Breast epithelium (tissue), 4 donors: ENCODE measurements around the gene IRF1. TPM values are rescaled to one million over a fixed set of nuclear protein-coding genes. Genes with fewer than 3 reads are reported as not detected.
A peak's percentile ranks its signal among the peaks of the same experiment; 100 is the strongest.

ENCODE experiments used
- DNase-seq, 2 donors: peaks; one replicate each; pipeline ENCODE4 v3.0.0-alpha.2; 2019; ENCODE audit warnings: low spot score in 2 of 2
- H3K27ac ChIP-seq, 2 donors: fragments of 200-600 bp; sonication (generic) in 1 of 2; one replicate each; pipeline ENCODE4 v1.5.1; 2016 to 2019; ENCODE audit warnings: mild to moderate bottlenecking in 1 of 2
- H3K27me3 ChIP-seq, 2 donors: fragments of 200-600 bp; sonication (generic) in 1 of 2; one replicate each; pipeline versions ENCODE4 v1.5.1 to v1.6.0; 2017 to 2019; ENCODE audit warnings: control low read depth in 1 of 2, mild to moderate bottlenecking in 1 of 2
- H3K36me3 ChIP-seq: fragments of 200-600 bp; one replicate; pipeline ENCODE4 v1.5.1; 2019
- H3K4me1 ChIP-seq, 2 donors: fragments of 200-600 bp; sonication (generic); one replicate each; pipeline ENCODE4 v1.5.1; 2016 to 2019; ENCODE audit warnings: control low read depth in 1 of 2
- H3K4me3 ChIP-seq, 3 donors: fragments of 200-600 bp; sonication (generic); 1 replicate in 2 of 3; 2 replicates in 1 of 3; pipeline ENCODE4 v1.5.1; 2016 to 2019; ENCODE audit warnings: mild to moderate bottlenecking in 3 of 3, moderate library complexity in 2 of 3
- H3K9me3 ChIP-seq, 2 donors: fragments of 200-600 bp; sonication (generic) in 1 of 2; one replicate each; pipeline ENCODE4 v1.5.1; 2016 to 2019; ENCODE audit warnings: control low read depth in 1 of 2
- POLR2A ChIP-seq: fragments of 450-650 bp; IDR thresholded peaks from one replicate; pipeline ENCODE4 v1.6.1; 2016; ENCODE audit warnings: antibody characterized with exemption, mild to moderate bottlenecking, moderate library complexity
- POLR2AphosphoS5 ChIP-seq, 3 donors: sonication (generic); formaldehyde crosslinking; IDR thresholded peaks; one replicate each; pipeline ENCODE4 v1.6.1; 2017; ENCODE audit warnings: antibody characterized with exemption in 3 of 3
- intact Hi-C: fragments of 100-400 bp; cut with DNase I; formaldehyde crosslinking; loops from one replicate; pipeline ENCODE4 v1.15.1; 2023; ENCODE audit warnings: low total_unique reads
- total RNA-seq, 3 donors: library from RNA; depleted of rRNA; stranded (reverse); fragments of >200 nt; gene quantifications; one replicate each; pipeline ENCODE4 v1.1.0, GENCODE V29; 2016
- TF ChIP-seq, protein P1 (sequence below), 3 donors: fragments of 450-650 bp; IDR thresholded peaks; one replicate each; pipeline ENCODE4 v1.5.1; 2016 to 2017; ENCODE audit warnings: antibody characterized with exemption in 3 of 3, mild to moderate bottlenecking in 3 of 3, moderate library complexity in 3 of 3

Gene IRF1
- total RNA-seq, 3 donors from 2014 or later: 10.4 to 27.8 (median 18.0) TPM

DNA sequence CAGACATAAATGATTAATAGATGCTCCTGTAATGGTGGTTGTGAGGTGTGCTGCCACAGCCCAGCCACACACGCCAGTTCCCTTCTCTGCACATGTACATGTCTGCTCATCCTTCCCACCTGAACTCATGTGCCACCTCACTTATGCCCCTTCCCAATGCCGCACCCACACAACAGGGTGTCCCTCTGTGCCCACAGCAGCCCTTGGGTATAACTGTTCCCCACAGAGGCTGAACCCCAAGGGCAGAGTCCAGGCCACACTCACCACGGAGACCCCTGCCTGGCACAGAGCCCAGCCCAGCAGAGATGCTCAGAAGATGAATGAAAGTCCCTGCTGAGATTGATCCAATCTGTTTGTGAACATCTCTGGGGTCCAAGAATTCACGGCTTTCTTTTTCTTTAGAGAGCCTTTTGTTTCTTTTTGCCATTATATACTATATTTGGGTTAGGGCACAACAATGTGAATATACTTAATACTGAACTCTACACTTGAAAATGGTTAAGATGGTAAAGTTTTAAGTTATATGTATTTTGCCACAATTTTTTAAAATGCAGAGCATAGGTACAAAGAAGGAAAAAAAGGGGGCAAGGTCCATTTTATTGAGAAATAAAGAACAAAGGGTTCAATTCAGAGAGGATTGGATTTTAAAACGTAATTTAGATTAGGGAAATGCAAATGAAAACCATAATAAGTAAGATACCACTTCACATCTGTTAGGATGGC lies 29.6 kb downstream of the IRF1 start:
- H3K27me3 ChIP-seq: no peaks in the 10 kb centered on the region

DNA sequence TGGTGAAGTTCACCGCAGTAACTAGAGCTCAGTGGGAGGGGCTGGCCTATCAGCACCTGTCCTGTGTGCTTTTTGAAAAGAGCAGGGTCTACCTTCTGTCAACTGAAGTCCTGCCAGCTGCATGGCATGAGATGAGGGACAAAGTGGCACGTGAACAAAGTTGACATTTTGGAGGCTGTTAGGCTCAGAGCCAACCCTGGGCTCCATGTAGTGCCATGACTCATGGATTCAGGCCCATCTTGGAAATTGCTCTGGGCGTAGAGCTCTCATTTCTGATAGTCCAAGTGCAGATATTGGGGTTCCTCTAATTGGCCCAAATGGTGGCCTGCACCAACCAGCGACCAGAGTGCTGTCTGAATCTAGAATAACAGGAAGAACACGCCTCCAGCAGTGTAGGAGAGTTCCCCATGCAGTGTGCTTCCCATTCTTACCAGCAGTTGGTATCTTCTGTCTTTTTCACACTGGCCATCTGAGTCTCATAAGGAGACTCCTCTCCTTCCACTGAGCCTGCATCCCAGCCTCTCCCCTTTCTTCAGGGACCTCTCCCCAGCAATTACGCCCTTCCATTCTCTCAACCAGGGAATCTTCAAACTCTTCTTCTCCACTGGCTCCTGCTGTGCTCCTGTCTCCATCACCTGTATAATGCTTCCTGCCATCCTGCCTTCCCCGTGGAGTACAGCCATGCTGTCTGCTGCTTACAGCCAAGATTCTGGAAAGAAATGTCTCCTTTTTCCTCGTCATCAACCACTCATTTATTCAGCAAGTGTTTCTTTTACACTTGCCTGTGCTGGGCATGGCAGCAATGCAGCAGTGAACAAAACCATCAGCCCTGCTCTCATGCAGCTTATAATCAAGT lies 30.4 kb downstream of the IRF1 start:
- peaks cover 5 to 9% of the 10 kb centered on the region in 2 donors for H3K4me1 ChIP-seq
- H3K9me3 ChIP-seq: no peaks in the 10 kb centered on the region
- H3K4me3 ChIP-seq: no peak overlapping the region
- TF ChIP-seq POLR2AphosphoS5 (IDR thresholded peaks at IDR 0.05): no peak
- TF ChIP-seq POLR2A: no peak
- TF ChIP-seq, protein P1, sequence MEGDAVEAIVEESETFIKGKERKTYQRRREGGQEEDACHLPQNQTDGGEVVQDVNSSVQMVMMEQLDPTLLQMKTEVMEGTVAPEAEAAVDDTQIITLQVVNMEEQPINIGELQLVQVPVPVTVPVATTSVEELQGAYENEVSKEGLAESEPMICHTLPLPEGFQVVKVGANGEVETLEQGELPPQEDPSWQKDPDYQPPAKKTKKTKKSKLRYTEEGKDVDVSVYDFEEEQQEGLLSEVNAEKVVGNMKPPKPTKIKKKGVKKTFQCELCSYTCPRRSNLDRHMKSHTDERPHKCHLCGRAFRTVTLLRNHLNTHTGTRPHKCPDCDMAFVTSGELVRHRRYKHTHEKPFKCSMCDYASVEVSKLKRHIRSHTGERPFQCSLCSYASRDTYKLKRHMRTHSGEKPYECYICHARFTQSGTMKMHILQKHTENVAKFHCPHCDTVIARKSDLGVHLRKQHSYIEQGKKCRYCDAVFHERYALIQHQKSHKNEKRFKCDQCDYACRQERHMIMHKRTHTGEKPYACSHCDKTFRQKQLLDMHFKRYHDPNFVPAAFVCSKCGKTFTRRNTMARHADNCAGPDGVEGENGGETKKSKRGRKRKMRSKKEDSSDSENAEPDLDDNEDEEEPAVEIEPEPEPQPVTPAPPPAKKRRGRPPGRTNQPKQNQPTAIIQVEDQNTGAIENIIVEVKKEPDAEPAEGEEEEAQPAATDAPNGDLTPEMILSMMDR (IDR thresholded peaks at IDR 0.05): peak in 1 of 3 donors; percentile 12
- peak overlapping the region in 1 of 2 donors; percentile 75 for H3K27ac ChIP-seq
- H3K27me3 ChIP-seq: no peaks in the 10 kb centered on the region
- no peaks in the 10 kb centered on the region for H3K36me3 ChIP-seq
- intact Hi-C loops: loop anchor here (2.0 kb wide), 1 partner anchor 61 kb away; no protein-coding TSS in a partner anchor
- DNase-seq: no peak

More for the DNA sequence above, 29.6 kb downstream of the IRF1 start:
- no peak for DNase-seq
- Histone ChIP-seq H3K4me3 (no peak overlapping the region), H3K27ac (no peak overlapping the region), H3K9me3 (no peaks in the 10 kb centered on the region), H3K4me1 (peaks cover 7 to 9% of the 10 kb centered on the region in 2 donors), H3K36me3 (no peaks in the 10 kb centered on the region)
- intact Hi-C loops: no loop called here
- TF ChIP-seq POLR2AphosphoS5 (IDR thresholded peaks at IDR 0.05): no peak
- no peak for TF ChIP-seq POLR2A
- TF ChIP-seq, protein P1 (IDR thresholded peaks at IDR 0.05): no peak

DNA sequence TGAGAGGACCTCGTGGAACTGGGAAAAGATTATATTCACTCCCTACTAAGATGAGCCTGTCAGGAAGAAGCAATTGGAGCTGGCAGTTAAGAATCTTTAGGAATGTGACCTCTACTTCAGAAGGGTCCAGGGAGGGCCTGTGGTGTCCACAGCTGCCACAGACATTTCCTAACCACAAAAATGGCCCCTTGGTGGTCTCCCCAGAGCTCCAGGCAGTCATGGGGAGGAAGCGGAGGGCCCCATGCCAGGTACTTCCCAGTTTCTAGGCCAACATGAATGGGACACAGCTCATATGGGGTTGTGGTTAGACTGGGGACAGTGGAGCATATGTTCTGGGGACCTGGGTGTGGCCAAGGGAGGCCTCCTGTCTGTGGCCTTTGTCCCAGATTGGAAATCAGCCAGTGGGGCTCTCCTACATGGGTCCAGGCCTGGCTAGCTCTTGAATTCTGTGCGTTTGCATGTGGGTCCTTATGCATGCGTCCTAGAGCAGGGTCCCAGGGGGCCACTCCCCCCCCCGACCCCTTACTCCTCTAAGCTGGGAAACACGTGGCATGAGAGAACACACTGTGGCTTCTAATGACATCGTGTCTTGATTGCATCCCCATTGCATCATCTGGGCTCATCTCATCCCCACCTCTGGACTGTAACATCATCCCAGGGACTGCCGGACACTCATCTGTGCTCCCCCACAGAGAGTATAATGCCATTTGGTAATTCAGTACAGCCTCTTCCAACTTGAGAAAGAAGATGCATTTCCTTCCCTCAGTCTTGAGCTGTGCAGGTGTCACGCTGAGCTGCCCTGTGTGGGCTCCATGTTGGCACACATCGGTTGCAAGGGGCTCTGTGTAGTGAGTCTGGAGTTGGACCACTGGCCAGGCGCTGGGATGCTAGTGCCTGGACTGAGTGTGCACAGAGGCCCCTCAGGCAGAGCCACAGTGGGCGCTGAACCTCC lies 31.3 kb downstream of the IRF1 start:
- Histone ChIP-seq H3K36me3 (no peaks in the 10 kb centered on the region), H3K27me3 (no peaks in the 10 kb centered on the region), H3K4me1 (peaks cover 1 to 3% of the 10 kb centered on the region in 2 donors), H3K27ac (peak overlapping the region; percentile 65 to 75), H3K9me3 (no peaks in the 10 kb centered on the region), H3K4me3 (no peak overlapping the region)
- DNase-seq: no peak
- no peak for TF ChIP-seq POLR2A
- no peak for TF ChIP-seq POLR2AphosphoS5 (IDR thresholded peaks at IDR 0.05)
- TF ChIP-seq, protein P1 (IDR thresholded peaks at IDR 0.05): no peak
- intact Hi-C loops: loop anchor here (2.0 kb wide), 1 partner anchor 61 kb away; no protein-coding TSS in a partner anchor

DNA sequence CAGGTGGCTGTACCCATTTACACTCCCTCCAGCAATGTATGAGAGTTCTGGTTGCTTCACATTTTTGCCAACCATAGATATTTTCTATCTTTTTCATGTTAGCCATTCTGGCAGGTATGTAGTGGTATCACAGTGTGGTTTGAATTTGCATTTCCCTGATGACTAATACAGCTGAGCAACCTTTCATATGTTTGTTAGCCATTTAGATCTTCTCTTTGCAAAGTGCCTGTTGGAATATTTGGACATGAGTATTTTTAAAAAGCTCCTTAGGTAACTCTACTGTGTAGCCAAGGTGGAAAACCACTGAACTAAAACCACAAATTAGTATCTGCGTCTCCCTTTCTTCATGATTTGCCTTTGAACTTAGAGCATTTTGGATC lies 31.9 kb downstream of the IRF1 start:
- Histone ChIP-seq H3K36me3 (no peaks in the 10 kb centered on the region), H3K4me1 (peaks cover 0 to 3% of the 10 kb centered on the region in 2 donors), H3K27ac (peak overlapping the region; percentile 65 to 75), H3K4me3 (no peak overlapping the region), H3K9me3 (no peaks in the 10 kb centered on the region), H3K27me3 (no peaks in the 10 kb centered on the region)
- intact Hi-C loops: loop anchor here (2.0 kb wide), 1 partner anchor 60 kb away; no protein-coding TSS in a partner anchor
- TF ChIP-seq POLR2A: no peak
- no peak for TF ChIP-seq POLR2AphosphoS5 (IDR thresholded peaks at IDR 0.05)
- TF ChIP-seq, protein P1 (IDR thresholded peaks at IDR 0.05): no peak
- DNase-seq: no peak
